Loucy (cell line): ENCODE data around the gene CAMKMT.

Experiments used
- H2AFZ ChIP-seq: fragments of 200-600 bp; sonication (generic); 2 replicates; pipeline ENCODE4 v1.6.0; 2016; ENCODE audit warnings: antibody characterized with exemption, mild to moderate bottlenecking, low read length, moderate library complexity
- H3F3A ChIP-seq: fragments of 200-600 bp; 2 replicates; pipeline ENCODE4 v1.6.0; 2016; ENCODE audit warnings: antibody characterized with exemption, low read depth, mild to moderate bottlenecking
- H3K27me3 ChIP-seq: fragments of 200-600 bp; sonication (generic); 2 replicates; pipeline ENCODE4 v1.6.1; 2014; ENCODE audit warnings: low read length, mild to moderate bottlenecking; ENCODE audit not compliant: insufficient read depth, poor library complexity, severe bottlenecking
- H3K36me3 ChIP-seq: fragments of 200-600 bp; sonication (generic); 2 replicates; pipeline ENCODE4 v1.6.1; 2016; ENCODE audit warnings: low read length; ENCODE audit not compliant: insufficient read depth
- H3K4me1 ChIP-seq: fragments of 200-600 bp; sonication (generic); 2 replicates; pipeline ENCODE4 v1.5.1; 2014; ENCODE audit warnings: low read length, mild to moderate bottlenecking; ENCODE audit not compliant: insufficient read depth, poor library complexity, severe bottlenecking
- H3K4me2 ChIP-seq: fragments of 200-600 bp; sonication (generic); 2 replicates; pipeline ENCODE4 v1.6.0; 2014; ENCODE audit warnings: antibody characterized with exemption, low read length, low read depth, mild to moderate bottlenecking; ENCODE audit not compliant: poor library complexity, severe bottlenecking
- H3K4me3 ChIP-seq: fragments of 200-600 bp; sonication (generic); 2 replicates; pipeline ENCODE4 v1.5.1; 2014; ENCODE audit warnings: low read length, mild to moderate bottlenecking, mixed read lengths; ENCODE audit not compliant: poor library complexity, severe bottlenecking
- H3K79me2 ChIP-seq: fragments of 200-600 bp; sonication (generic); 2 replicates; pipeline ENCODE4 v1.6.1; 2014; ENCODE audit warnings: low read length; ENCODE audit not compliant: insufficient read depth
- H3K9ac ChIP-seq: fragments of 200-600 bp; sonication (generic); 2 replicates; pipeline ENCODE4 v1.6.0; 2014; ENCODE audit warnings: mild to moderate bottlenecking, low read depth, low read length, moderate library complexity; ENCODE audit not compliant: poor library complexity, severe bottlenecking
- H3K9me2 ChIP-seq: fragments of 200-600 bp; sonication (generic); replicated peaks from 2 replicates; pipeline ENCODE4 v1.6.1; 2016; ENCODE audit warnings: low read depth, low read length, mixed read lengths
- H3K9me3 ChIP-seq: fragments of 200-600 bp; sonication (generic); 2 replicates; pipeline ENCODE4 v1.6.1; 2014; ENCODE audit warnings: mild to moderate bottlenecking, antibody characterized with exemption, low read length, low read depth; ENCODE audit not compliant: insufficient read depth
- H4K20me1 ChIP-seq: fragments of 200-600 bp; sonication (generic); 2 replicates; pipeline ENCODE4 v1.6.0; 2014; ENCODE audit warnings: antibody characterized with exemption, low read length, mild to moderate bottlenecking; ENCODE audit not compliant: insufficient read depth, poor library complexity, severe bottlenecking
- CTCF ChIP-seq: fragments of 200-600 bp; sonication (generic); conservative IDR thresholded peaks from 2 replicates; pipeline ENCODE4 v1.5.1; 2014; ENCODE audit warnings: mild to moderate bottlenecking, antibody characterized with exemption, low read length
- EZH2phosphoT487 ChIP-seq: fragments of 200-600 bp; IDR thresholded peaks from 2 replicates; pipeline ENCODE4 v1.6.1; 2018; ENCODE audit warnings: antibody characterized with exemption, mild to moderate bottlenecking, moderate library complexity, borderline replicate concordance

Gene CAMKMT

GRCh38 chr2:44632931-44633689, 271.4 kb downstream of the CAMKMT start:
- Histone ChIP-seq H3K9me3 (peaks cover 4% of the 10 kb centered on the region), H3K9ac (no peak overlapping the region), H3K4me2 (no peak overlapping the region), H3K36me3 (no peaks in the 10 kb centered on the region), H3K9me2 (no peaks in the 10 kb centered on the region), H3K4me3 (no peak overlapping the region), H2AFZ (no peak overlapping the region), H3F3A (no peaks in the 10 kb centered on the region), H3K27me3 (no peaks in the 10 kb centered on the region), H3K4me1 (no peaks in the 10 kb centered on the region), H4K20me1 (no peaks in the 10 kb centered on the region), H3K79me2 (no peaks in the 10 kb centered on the region)
- TF ChIP-seq CTCF (no peak), EZH2phosphoT487 (no peak)

GRCh38 chr2:44635725-44636124, 274.0 kb downstream of the CAMKMT start:
- no peak overlapping the region for H3K4me3 ChIP-seq
- no peaks in the 10 kb centered on the region for H3F3A ChIP-seq
- peaks cover 4% of the 10 kb centered on the region for H3K9me3 ChIP-seq
- H3K79me2 ChIP-seq, result no peaks in the 10 kb centered on the region
- H3K9ac ChIP-seq, result no peak overlapping the region
- H3K9me2 ChIP-seq, result no peaks in the 10 kb centered on the region
- no peak overlapping the region for H2AFZ ChIP-seq
- no peaks in the 10 kb centered on the region for H3K27me3 ChIP-seq
- TF ChIP-seq CTCF, result no peak
- no peak for TF ChIP-seq EZH2phosphoT487
- H3K4me2 ChIP-seq, result no peak overlapping the region
- H3K36me3 ChIP-seq, result no peaks in the 10 kb centered on the region
- H3K4me1 ChIP-seq, result no peaks in the 10 kb centered on the region
- no peaks in the 10 kb centered on the region for H4K20me1 ChIP-seq

- no peaks in the 10 kb centered on the region for H3K36me3 ChIP-seq
- no peak overlapping the region for H3K4me3 ChIP-seq
- H3K79me2 ChIP-seq, result no peaks in the 10 kb centered on the region
- no peak overlapping the region for H2AFZ ChIP-seq
- TF ChIP-seq CTCF (no peak), EZH2phosphoT487 (no peak)
- H3K27me3 ChIP-seq, result no peaks in the 10 kb centered on the region
- no peaks in the 10 kb centered on the region for H3F3A ChIP-seq
- no peaks in the 10 kb centered on the region for H3K4me1 ChIP-seq
- no peaks in the 10 kb centered on the region for H4K20me1 ChIP-seq
- H3K4me2 ChIP-seq, result no peak overlapping the region
- H3K9me3 ChIP-seq, result no peaks in the 10 kb centered on the region
- H3K9me2 ChIP-seq, result no peaks in the 10 kb centered on the region
- H3K9ac ChIP-seq, result no peak overlapping the region
Measured at GRCh38 chr2:44638649-44639048, 276.9 kb downstream of the CAMKMT start.
